Prostate gland (tissue), 2 donors: ENCODE data around the gene SPINT4. TPM values are rescaled to one million over a fixed set of nuclear protein-coding genes. Genes with fewer than 3 reads are reported as not detected.
"Not testable (repeated sequence)": the region's sequence is repeated elsewhere in the genome, so short reads cannot be mapped to it uniquely, and the experiment has no call there.

Source experiments
- DNase-seq: peaks from one replicate; pipeline ENCODE4 v3.0.0-alpha.2; 2019; ENCODE audit warnings: low spot score
- H3K27ac ChIP-seq, 2 donors: fragments of 200-600 bp; sonication (generic); 2 replicates each; pipeline ENCODE4 v1.5.1; 2017 to 2019
- H3K27me3 ChIP-seq: fragments of 200-600 bp; sonication (generic); replicated peaks from 2 replicates; pipeline ENCODE4 v1.5.1; 2019; ENCODE audit not compliant: insufficient read depth
- H3K36me3 ChIP-seq, 2 donors: fragments of 200-600 bp; sonication (generic); 1 replicate in 1 of 2; 2 replicates in 1 of 2; pipeline versions ENCODE4 v1.5.1 to v1.8.1; 2017 to 2019
- H3K4me1 ChIP-seq: fragments of 200-600 bp; sonication (generic); replicated peaks from 2 replicates; pipeline ENCODE4 v1.5.1; 2019
- H3K4me3 ChIP-seq, 2 donors: fragments of 200-600 bp; sonication (generic); 2 replicates each; pipeline ENCODE4 v1.5.1; 2017 to 2019
- H3K9me3 ChIP-seq: fragments of 200-600 bp; sonication (generic); 2 replicates; pipeline ENCODE4 v1.5.1; 2017
- CTCF ChIP-seq, 4 experiments: fragments of 200-600 bp in 2 of 4; fragments of 450-650 bp in 2 of 4; sonication (generic) in 2 of 4; IDR thresholded peaks; 1 replicate in 3 of 4; 2 replicates in 1 of 4; pipeline ENCODE4 v1.5.1; 2016 to 2019; ENCODE audit warnings: antibody characterized with exemption in 4 of 4, mild to moderate bottlenecking in 2 of 4, moderate library complexity in 2 of 4
- POLR2A ChIP-seq: fragments of 450-650 bp; IDR thresholded peaks from one replicate; pipeline ENCODE4 v1.6.1; 2016; ENCODE audit warnings: antibody characterized with exemption, mild to moderate bottlenecking
- POLR2AphosphoS5 ChIP-seq: sonication (generic); formaldehyde crosslinking; IDR thresholded peaks from one replicate; pipeline ENCODE4 v1.6.1; 2017; ENCODE audit warnings: antibody characterized with exemption
- WGBS: methylation state at CpG from one replicate; pipeline ENCODE4 v1.1.5; 2018; 5-methylcytosine and 5-hydroxymethylcytosine counted together
- intact Hi-C: fragments of 100-400 bp; cut with DNase I; formaldehyde crosslinking; loops from one replicate; pipeline ENCODE4 v1.14.2; 2022
- total RNA-seq, 2 donors: library from RNA; depleted of rRNA; stranded (reverse); fragments of >200 nt; gene quantifications; one replicate each; pipeline ENCODE4 v1.1.0, GENCODE V29; 2016

SPINT4 gene
- not detected for total RNA-seq

GRCh38 chr20:45722047-45722446, at the start of gene SPINT4:
Gene SPINT4 (plus strand): TSS chr20:45722347. CDS start chr20:45722368, 21 bp downstream.
- intact Hi-C loops = no loop called here
- WGBS = 64% methylated on average over 1 of the region's 1 CpG

DNA sequence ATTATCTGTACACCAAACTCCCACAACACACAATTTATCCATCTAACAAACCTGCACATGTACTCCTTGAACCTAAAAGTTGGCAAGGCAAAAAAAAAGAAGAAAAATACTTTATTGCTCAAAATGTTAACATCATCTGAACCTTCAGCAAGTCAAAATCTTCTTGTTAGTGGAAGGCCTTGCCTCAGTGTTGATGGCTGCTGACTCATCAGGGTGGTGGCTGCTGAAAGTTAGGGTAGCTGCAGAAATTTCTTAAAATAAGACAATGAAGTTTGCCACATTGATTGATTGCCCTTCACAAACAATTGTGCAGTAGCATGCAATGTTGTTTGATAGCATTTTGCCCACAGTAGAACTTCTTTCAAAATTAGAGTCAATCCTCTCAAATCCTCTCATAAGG, 49.4 kb upstream of the SPINT4 start:
- H3K9me3 ChIP-seq = no peaks in the 10 kb centered on the region
- H3K4me3 ChIP-seq = no peak overlapping the region
- DNase-seq = no peak
- no peak for TF ChIP-seq POLR2AphosphoS5
- no peak for TF ChIP-seq POLR2A
- TF ChIP-seq CTCF (IDR thresholded peaks at IDR 0.05) = no peak
- H3K4me1 ChIP-seq = no peaks in the 10 kb centered on the region
- no peaks in the 10 kb centered on the region for H3K36me3 ChIP-seq
- intact Hi-C loops = no loop called here
- no peak overlapping the region for H3K27ac ChIP-seq
- H3K27me3 ChIP-seq = no peaks in the 10 kb centered on the region

More at GRCh38 chr20:45722047-45722446, at the start of gene SPINT4:
- Histone ChIP-seq H3K4me1 (no peaks in the 10 kb centered on the region), H3K9me3 (no peaks in the 10 kb centered on the region), H3K27ac (no peak within 1 kb of the TSS), H3K4me3 (no peak within 1 kb of the TSS), H3K36me3 (no peaks in the 10 kb centered on the region), H3K27me3 (no peaks in the 10 kb centered on the region)
- DNase-seq = no peak
- TF ChIP-seq POLR2AphosphoS5 = no peak
- no peak for TF ChIP-seq CTCF (IDR thresholded peaks at IDR 0.05)
- no peak for TF ChIP-seq POLR2A

DNA sequence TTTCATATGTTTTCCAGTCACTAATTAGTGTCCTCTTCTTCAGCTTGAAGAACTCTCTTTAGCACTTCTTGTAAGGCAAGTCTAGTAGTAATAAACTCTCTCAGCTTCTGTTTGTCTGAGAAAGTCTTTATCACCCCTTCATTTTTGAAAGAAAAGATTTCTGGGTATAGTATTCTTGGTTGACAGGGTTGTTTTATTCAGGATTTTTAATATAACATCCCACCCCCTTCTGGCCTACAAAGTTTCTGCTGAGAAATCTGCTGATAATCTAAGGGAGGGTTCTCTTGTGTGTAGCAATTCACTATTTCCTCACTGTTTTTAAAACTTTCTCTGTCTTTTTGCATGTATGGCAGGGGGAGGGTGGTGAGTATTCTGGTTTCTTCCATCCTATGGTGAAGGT, 42.5 kb upstream of the SPINT4 start:
- Histone ChIP-seq H3K4me3 (no peak overlapping the region), H3K36me3 (no peaks in the 10 kb centered on the region), H3K27me3 (no peaks in the 10 kb centered on the region), H3K9me3 (no peaks in the 10 kb centered on the region), H3K27ac (no peak overlapping the region), H3K4me1 (no peaks in the 10 kb centered on the region)
- intact Hi-C loops = no loop called here
- DNase-seq = no peak
- TF ChIP-seq CTCF (IDR thresholded peaks at IDR 0.05) (no peak), POLR2A (no peak)

- no peak for DNase-seq
- no peak for TF ChIP-seq POLR2A
- Histone ChIP-seq H3K36me3 (no peaks in the 10 kb centered on the region), H3K9me3 (no peaks in the 10 kb centered on the region), H3K4me3 (no peak overlapping the region), H3K27me3 (no peaks in the 10 kb centered on the region), H3K27ac (no peak overlapping the region), H3K4me1 (no peaks in the 10 kb centered on the region)
- intact Hi-C loops = no loop called here
- WGBS = 57% methylated on average over 3 of the region's 3 CpGs
Observed at GRCh38 chr20:45685896-45686295, 36.3 kb upstream of the SPINT4 start.

DNA sequence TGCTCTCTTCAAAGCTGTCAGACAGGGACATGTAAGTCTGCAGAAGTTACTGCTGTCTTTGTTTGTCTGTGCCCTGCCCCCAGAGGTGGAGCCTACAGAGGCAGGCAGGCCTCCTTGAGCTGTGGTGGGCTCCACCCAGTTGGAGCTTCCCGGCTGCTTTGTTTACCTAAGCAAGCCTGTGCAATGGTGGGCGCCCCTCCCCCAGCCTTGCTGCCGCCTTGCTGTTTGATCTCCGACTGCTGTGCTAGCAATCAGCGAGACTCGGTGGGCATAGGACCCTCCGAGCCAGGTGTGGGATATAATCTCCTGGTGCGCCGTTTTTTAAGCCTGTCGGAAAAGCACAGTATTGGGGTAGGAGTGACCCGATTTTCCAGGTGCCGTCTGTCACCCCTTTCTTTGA, 28.8 kb upstream of the SPINT4 start:
- H3K27ac ChIP-seq, DNase-seq, H3K4me3 ChIP-seq, intact Hi-C loops, H3K9me3 ChIP-seq, H3K4me1 ChIP-seq, H3K36me3 ChIP-seq, H3K27me3 ChIP-seq: not testable (repeated sequence)
- 66% methylated on average over 12 of the region's 12 CpGs for WGBS

- Histone ChIP-seq H3K9me3 (no peaks in the 10 kb centered on the region), H3K27me3 (no peaks in the 10 kb centered on the region), H3K27ac (no peak overlapping the region), H3K4me1 (no peaks in the 10 kb centered on the region), H3K4me3 (no peak overlapping the region), H3K36me3 (no peaks in the 10 kb centered on the region)
- 67% methylated on average over 2 of the region's 2 CpGs for WGBS
- DNase-seq = no peak
- intact Hi-C loops = no loop called here
- no peak for TF ChIP-seq POLR2AphosphoS5
- no peak for TF ChIP-seq POLR2A
- no peak for TF ChIP-seq CTCF (IDR thresholded peaks at IDR 0.05)
Observed at GRCh38 chr20:45695496-45695895, 26.7 kb upstream of the SPINT4 start.
